NCI-H1436 (cell line): ENCODE results near the gene NDRG3.
"Not testable (repeated sequence)": the region's sequence is repeated elsewhere in the genome, so short reads cannot be mapped to it uniquely, and the experiment has no call there.

ENCODE experiments used
- DNase-seq: peaks from one replicate; lab custom pipeline; 2025; lab: John Stamatoyannopoulos, UW

NDRG3 gene

DNA sequence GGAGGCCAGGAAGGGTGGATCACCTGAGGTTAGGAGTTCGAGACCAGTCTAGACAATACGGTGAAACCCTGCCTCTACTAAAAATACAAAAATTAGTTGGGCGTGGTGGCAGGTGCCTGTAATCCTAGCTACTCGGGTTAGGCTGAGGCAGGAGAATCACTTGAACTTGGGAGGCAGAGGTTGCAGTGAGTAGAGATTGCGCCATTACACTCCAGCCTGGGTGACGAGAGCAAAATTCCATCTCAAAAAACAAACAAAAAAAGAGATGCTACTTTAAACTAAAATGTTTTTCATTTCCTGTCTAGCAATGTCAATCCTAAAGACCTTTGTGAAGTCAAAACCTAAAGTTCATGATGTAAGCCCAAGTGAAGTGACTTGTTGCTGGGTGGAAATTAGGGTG, 14.8 kb upstream of the NDRG3 start:
- no peak for DNase-seq

DNA sequence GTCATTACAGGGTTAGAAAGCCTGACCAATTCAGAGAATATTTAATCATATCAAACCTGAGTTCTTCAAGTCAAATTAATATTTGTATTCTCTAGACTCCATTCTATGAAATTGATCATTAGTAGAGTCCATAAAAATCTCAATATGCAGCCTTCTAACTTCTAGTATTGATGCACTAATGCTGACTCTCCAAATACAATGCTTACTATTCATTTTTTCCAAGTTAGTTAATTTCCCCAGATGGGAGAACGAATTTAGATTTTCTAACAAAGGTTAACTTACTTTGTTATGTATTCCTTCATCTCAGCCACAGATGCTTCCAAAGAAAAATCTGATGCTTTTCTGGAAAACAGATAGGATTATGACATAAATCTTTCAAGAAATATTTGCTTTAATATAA, 12.4 kb upstream of the NDRG3 start:
- DNase-seq: no peak

DNA sequence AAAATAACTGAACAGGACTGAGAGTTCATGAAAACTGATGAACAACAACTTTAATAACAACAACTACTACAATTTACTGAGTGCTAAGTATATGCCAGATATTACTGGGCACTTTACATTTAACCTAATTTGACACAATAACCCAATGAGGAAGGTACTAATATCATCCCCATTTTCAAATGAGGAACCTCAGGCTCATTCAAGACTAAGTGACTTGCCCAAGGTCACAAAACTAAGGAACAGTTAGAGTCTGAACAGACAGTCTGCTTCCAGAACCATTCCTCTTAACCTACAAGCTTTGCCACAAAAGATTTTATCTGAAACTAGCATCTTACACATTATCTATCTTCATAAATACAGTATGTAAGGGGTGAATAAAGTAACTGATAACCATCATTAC, 10.6 kb upstream of the NDRG3 start:
- no peak for DNase-seq

DNA sequence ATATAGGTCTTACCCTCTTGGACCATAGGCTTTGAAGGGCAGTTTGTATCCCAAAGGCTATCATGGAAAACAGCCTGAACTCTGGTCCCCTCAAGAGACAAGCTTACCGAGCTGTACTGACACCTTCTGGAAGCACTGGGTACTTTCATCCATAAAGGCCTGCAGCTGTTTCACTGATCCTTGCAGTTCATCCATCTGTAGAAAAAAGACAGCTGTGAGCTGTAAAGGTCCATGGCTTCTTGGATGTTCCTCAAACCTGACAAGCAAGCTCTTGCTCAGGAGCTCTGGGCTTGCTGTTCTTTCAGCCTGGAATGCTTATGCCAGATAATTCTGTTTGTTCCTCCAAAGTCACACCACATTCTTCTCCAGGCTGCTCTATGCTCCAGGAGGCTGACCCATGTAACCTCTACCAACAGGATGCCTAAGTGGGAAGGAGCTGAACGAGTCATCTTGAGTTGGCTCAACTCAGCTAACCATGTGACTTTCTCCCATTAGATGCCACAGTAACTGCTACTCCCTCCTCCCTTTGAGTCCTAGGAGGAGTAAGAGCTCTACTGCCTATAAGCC, 8.8 kb upstream of the NDRG3 start:
- DNase-seq: peak; percentile 31

DNA sequence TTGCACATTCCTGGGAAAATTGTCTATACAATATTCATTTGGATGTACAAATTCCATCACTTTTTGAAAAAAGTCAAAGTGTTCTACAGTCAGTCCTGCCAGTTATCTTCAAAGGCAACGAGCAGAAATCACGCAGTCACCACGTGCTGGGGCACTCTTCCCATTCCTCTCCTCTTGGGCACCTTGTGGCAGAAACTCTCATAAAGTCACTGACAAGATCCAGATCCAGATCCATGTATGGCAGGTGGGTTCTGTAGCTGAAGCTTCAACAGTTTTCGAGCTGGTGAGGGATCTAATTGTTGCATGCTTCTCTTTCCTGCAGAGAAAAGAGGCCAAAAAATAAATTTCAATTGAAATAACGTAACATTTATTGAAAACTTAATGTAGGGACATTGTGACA, 6.7 kb upstream of the NDRG3 start:
- no peak for DNase-seq

DNA sequence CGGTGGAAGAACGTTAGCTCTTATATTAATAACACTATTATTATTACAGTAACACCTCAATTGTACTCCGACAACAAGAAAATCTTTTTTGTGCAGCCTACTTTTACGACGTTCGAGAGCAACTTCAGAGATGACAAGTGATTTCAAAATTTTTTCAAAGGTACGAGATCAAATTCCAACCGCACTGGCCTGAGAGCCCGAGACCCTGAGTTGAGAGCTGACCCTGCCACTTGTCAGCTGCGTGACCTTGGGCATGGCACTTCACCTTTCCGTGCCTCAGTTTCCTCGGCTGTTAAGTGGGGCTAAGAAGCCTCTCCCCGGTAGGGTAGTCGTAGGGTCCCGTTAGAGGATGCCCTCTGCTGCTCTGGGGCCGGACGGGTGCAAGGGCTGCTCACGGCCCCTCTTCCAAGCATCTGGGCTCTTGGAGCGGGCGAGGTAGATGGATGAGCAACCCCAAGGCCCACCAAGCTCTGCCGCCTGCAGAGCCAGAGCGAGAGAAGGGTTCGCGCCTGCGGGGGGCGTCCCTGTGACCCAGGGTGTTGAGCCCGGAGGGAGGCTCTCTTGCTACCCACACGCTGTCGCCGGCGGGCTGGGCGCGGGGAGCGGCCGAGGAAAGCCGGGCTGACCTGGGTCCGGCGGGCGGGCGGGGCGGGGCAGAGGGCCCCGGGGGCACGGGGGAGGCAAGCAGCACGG, 510 bp downstream of the NDRG3 start:
- peak; percentile 14 for DNase-seq

DNA sequence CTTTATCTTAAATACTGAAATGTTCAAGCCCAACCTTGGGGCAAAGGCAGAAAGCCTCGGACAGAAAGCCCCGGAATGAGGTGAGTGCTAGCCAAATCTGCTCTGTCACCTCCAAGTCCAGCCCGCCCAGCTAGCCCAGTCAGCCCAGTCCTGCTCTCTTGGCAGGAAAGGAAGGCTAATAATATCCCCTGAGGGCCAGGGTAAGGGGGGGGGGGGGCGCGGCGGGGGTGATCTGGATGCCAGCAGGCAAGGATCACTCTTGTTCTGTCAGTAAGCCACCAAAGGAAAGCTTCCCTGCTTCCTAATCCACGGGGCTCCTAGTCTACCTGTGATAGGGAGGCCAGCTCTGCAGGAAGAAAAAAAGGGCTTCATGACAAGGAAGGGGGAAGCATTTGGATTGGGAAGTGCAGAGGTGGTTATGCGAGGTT, 1.1 kb downstream of the NDRG3 start:
- no peak for DNase-seq

DNA sequence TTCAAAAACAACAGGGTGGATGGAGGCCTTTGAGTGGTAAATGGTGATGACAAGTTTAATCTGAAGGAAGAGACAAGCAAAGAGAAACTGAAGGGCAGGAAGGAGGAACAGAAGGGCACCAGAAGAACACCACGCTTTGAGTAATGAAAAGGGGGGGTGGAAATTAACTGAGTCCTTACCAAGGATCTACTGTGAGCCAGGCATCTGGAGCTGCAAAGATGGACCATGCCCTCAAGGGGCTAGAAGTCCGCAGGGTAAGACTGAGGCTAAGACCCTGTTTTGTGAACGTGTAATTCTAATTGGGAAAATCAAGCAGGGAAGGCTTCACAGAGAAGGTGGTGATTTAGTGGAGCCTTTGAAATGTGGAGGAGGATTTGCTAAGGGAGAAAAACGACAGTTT, 1.6 kb downstream of the NDRG3 start:
- no peak for DNase-seq

DNA sequence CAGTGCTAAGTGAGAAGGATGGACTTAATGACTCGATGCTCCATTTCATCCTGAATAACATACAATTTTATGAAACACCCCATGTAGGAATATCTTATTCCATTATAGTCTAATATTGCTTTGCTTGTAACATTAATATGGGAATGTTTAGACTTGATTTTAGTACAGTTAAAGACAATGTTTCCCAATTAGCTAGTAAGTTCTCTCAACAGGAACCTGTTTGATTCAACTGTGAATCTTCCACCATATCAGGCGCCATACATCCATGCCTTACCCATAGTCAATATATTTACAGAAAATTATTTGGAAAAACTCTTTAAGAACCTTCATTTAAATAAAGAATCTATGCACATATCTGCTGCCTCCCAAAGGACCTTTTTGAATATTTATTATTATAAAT, 3.3 kb downstream of the NDRG3 start:
- no peak for DNase-seq

DNA sequence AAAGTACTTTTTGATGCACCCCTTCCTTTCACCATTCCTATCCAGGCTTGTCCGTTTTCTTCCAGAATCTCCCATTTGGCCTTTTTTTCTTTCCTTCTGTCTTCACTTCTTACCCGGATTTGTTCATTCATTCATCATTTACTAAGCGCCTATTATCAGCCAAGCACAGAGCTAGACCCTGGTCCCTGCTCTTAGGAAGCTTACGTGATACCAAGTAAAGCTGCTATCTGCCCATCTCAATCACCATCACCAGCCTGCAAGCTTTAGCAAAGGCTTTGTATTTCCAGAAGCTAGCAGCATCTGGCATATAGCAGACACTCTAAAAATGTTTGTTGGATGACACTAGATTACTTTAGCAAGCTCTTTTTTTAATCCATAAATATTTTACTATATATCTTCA, 4.8 kb downstream of the NDRG3 start:
- no peak for DNase-seq

DNA sequence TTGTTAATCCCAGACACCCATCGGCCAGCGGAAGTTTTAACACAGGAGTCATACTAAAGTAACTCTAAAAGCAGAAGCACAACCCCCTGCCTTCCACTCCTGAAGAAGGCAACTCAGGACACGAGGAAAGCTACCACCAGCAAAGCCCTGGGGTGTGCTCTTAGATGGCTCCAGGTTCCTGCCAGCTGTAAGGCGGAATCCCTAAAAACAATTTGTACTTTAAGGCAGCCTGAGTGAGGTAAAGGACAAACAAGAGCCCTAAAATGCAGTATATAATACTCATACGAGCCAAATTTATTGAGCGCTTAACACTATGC, 8.7 kb downstream of the NDRG3 start:
- no peak for DNase-seq

DNA sequence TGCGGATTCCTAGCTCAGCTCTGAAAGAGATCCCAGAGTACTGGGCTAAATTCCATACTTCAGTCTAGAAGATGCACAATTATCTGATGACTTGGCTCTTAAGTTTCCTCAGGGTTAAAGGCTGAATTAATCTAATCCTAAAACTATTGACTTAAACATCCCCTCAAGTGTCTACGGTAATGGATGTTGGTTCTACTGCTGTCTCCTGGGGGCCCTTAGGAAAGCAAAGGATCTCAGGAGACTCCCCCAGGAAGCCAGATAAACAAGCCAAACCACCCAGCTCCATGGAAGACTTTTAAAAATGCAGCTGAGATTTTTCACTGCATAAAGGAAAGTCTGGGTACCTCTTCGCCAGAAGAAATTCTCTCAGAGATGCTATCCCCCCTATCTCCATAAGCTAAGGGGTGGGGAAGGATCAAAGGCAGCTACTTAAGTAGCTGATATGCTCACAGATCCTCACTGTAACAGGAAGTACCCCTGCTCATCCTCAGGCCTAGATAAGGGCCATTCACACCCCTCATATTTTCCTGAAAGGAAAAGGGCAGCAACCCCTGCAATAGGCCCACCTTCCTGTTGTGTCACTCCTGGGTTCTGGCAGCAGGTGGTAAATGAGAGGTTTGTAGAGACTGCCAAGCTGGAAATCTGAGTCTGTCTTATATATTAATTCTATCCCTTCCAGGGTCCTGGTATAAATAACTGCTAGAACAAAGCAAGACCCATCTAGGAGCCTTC, 9.3 kb downstream of the NDRG3 start:
- no peak for DNase-seq

DNA sequence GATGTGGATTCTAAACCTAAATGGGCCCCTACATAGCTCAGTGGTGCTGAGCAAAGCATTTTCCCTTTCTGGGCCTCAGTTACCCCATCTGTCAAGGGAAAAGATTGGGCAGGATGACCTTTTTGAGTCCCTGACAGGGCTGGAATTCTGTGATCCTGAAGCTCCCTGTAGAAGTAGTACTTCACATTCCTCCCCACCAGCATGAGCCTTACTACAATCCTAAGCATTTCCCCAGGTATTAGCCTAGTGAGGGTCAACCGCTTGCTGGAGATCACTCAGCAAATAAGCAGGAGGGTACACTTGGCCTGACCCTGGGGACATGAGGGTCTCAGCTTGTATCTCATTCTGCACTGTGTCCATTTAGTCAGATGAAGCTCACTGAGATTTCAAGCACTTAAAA, 13.4 kb downstream of the NDRG3 start:
- DNase-seq: no peak

DNA sequence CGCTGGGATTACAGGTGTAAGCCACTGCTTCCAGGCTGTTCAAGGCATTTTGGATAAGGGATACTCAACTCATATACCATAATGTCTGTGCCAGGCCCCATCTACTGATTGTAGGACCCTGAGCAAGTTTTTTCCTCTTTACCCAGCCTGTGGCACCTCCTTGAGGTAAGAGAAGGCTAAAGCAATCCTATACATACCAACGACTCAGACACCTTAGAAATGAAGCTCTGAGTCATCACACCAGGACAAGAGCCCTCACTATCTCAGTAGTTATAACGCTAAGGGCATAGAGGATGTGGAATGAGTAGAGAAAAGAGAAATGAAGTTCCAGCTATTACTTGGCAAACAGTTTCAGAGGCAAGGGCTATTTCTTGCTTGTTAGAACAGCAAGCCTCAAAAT, 16.9 kb downstream of the NDRG3 start:
- no peak for DNase-seq

DNA sequence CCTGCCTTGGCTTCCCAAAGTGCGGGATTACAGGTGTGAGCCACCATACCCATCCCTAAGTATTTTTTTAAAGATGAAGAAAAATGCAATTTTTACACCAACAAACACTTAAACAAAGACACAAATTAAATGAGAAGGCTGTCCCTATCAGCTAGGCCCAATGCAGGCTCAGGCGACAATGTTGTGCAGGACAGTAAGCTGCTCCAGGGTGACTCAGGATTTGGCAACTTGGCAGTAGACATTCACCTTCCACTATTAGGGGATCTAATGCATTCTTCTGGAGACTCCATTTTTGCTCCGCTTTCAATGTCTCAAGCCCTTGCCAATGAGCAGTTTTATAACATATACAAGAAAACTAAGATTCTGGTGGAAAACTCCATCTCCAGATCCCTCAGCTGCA, 19.7 kb downstream of the NDRG3 start:
- no peak for DNase-seq

DNA sequence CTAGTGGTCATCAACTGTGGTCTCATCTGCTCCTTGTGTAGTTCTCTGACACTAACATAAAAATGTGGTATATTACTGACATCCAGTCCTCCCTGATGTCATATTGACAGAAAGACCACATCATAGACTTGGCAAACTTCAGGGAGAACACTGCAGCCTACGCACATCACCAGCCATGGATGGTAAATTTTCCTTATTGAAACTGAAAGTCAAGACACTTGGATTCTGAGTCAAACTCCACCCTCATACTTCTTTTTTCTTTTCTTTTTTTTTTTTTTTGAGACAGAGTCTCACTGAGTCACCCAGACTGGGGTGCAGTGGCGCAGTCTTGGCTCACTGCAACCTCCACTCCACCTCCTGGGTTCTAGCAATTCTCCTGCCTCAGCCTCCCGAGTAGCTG, 25.4 kb downstream of the NDRG3 start:
- DNase-seq: no peak

DNA sequence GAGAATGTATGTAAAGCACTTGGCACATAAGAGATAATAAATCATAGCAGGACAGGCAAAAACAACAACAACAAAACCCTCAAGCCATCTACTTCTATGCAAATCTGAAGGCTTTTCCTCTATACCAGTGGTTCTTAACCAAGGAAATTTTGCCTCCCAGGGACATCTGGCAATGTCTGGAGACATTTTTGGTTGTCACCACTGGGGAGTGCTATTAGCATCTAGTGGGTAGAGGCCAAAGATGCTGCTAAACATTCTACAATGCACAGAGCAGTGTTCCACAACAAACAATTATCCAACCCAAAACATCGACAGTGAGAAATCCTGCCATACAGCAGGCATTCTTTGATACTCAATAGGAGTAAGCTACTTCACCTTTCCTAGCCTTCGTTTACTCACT, 28.2 kb downstream of the NDRG3 start:
- DNase-seq: no peak

DNA sequence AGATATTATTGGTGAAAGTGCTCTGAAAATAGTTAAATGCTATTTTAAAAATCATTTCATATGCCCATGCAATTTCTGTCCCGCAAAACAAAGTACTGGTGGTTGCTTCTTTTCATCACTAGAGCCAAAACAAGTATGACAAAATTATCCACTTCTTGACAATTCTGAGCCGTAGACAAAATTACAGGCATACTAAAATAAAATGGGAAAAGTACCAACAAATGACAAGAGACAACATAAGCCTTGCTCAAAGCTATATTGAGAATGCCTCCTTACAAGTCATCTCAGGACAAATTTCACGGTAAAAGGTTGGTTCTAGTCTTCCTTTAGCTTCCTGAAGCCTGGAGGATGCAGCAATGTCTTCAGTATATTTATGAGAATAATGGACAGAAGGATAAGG, 28.9 kb downstream of the NDRG3 start:
- no peak for DNase-seq

DNA sequence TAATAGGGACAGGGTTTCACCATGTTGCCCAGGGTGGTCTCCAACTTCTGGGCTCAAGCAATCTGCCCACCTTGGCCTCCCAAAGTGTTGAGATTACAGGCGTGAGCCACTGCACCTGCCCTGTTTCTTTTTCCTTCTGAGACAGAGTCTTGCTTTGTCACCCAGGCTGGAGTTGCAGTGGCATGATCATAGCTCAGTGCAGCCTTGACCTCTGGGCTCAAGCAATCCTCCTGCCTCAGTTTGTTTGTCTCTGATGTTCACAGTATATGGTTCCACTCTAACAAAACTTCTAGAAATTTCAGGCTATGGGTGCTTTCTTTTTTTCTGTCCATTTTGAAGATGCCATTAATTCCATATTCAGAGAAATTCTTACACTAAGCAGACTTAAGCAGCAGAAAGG, 33.1 kb downstream of the NDRG3 start:
- no peak for DNase-seq

DNA sequence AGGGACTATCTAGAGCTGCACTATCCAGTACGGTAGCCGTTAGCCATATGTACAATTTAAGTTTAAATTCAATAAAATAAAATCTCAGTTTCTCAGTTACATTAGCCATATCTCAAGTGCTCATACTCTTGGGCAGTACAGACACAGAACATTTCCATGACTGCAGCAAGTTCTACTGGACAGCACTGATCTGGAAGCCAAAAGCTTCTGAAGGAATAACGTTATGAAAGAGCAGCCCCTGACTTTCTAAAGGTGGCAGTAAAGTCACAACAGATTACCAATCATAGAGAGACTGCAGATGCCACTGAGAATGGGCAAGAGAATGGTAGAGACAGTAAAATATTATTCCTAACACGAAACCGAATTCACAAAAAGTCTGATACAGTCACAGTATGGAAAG, 36.8 kb downstream of the NDRG3 start:
- DNase-seq: no peak

DNA sequence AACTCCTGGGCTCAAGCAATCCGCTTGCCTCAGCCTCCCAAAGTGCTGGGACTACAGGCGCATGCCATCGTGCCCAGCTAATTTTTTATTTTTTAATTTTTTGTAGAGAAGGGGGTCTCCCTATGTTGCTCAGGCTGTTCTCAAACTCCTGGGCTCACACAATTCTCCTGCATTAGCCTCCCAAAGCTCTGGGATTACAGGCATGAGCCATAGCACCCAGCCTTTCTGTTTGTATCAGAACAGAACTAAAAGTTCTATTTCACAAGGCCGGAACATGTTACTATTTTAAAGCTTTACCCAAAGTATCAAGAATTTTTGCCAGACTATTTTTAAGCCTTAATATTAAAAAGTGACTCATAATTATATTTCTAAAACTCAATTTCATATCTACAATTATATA, 42.4 kb downstream of the NDRG3 start:
- no peak for DNase-seq

DNA sequence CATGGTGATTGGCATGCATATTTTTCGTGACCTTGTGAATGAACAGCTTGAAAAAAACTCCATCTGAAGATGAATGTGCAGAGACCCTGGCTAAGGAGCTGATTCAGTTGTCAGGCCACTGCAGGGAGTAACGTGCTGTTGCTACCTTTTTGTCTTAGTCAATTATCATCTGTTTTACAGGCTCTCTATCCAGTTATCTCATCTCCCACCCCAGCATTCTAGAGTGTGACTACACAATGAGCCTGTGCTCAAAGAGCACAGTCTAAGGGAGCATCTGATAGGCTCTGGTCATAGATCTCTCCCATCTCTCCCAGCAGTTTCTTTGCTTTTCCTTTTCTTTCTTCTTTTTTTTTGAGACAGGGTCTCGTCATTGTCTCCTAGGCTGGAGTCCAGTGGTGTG, 45.5 kb downstream of the NDRG3 start:
- DNase-seq: no peak

DNA sequence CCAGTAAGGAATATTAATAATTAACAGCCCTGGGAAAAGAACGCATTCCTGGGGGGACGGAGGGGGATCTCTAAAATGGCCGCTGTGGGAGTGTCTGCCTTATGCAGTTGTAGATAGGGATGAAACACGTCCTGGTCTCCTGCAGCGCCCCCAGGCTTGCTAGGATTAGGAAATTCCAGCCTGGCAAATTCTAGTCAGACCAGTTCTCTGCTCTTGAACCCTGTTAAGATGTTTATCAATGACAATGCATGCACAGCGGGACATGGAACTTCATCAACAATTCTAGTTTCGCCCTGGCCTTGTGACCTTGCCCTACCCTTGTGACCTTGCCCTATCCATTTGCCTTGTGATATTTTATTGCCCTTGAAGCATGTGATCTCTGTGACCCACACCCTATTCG, 50.4 kb downstream of the NDRG3 start:
- DNase-seq: not testable (repeated sequence)

DNA sequence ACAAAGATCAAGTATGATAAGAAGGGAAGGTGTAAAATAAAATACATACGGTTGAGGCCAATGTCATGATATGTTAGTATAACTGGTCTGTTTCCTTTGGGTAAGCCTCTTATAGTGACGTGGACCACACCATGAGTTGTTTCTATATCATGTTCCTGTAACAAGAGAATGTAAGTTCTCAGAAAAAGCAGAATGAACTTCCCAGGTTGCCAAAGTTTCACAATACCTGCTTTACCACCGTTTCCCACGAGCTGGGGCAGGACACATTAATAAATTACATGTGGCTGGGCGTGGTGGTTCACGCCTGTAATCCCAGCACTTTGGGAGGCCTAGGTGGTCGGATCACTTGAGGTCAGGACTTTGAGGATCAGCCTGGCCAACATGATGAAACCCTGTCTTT, 57.3 kb downstream of the NDRG3 start:
- DNase-seq: no peak
